ENCODE data around the gene HABP2. TPM values are rescaled to one million over a fixed set of nuclear protein-coding genes. Genes with fewer than 3 reads are reported as not detected.

Gene HABP2
- total RNA-seq, 1 donor from 2014 or later = not detected

- DNase-seq (ENCODE audit: low read depth in 2 of 2) = no peak
These were observed 75.8 kb downstream of the HABP2 start for GRCh38 chr10:113628607-113629153.

GRCh38 chr10:113630929-113631533 lies 78.2 kb downstream of the HABP2 start:
- no peak for DNase-seq (ENCODE audit: low read depth in 2 of 2)

- no peak for DNase-seq (ENCODE audit: low read depth in 2 of 2)
These were observed 79.0 kb downstream of the HABP2 start for GRCh38 chr10:113631684-113632367.

Other genes starting within 250 kb of the HABP2 start
- gene NRAP, start 111.0 kb downstream of the HABP2 start, total RNA-seq = not detected in 2 replicates
- gene CASP7, start 126.9 kb downstream of the HABP2 start, total RNA-seq = 37.7 and 52.8 TPM in 2 replicates
- gene PLEKHS1, start 198.6 kb downstream of the HABP2 start, total RNA-seq = not detected in 2 replicates